A549 treated with CpdA at 1 μM for 4 hours (cell line): ENCODE data around the gene SSUH2. TPM values are rescaled to one million over a fixed set of nuclear protein-coding genes. Genes with fewer than 3 reads are reported as not detected.

Experiments used
- total RNA-seq: library from RNA; stranded (reverse); fragments of 200-300 nt; extraction: Qiagen RNA extraction; gene quantifications from 5 replicates; pipeline ENCODE4 v1.2.3, GENCODE V29; 2022; ENCODE audit warnings: low read depth

The SSUH2 gene, protein sequence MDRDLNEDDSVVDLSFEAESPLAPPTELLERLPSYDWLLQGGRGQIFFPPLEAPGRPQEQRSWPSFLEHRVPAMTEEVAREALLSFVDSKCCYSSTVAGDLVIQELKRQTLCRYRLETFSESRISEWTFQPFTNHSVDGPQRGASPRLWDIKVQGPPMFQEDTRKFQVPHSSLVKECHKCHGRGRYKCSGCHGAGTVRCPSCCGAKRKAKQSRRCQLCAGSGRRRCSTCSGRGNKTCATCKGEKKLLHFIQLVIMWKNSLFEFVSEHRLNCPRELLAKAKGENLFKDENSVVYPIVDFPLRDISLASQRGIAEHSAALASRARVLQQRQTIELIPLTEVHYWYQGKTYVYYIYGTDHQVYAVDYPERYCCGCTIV
- total RNA-seq: 0.57 to 1.2 TPM (median 0.75 TPM) in 5 replicates

DNA sequence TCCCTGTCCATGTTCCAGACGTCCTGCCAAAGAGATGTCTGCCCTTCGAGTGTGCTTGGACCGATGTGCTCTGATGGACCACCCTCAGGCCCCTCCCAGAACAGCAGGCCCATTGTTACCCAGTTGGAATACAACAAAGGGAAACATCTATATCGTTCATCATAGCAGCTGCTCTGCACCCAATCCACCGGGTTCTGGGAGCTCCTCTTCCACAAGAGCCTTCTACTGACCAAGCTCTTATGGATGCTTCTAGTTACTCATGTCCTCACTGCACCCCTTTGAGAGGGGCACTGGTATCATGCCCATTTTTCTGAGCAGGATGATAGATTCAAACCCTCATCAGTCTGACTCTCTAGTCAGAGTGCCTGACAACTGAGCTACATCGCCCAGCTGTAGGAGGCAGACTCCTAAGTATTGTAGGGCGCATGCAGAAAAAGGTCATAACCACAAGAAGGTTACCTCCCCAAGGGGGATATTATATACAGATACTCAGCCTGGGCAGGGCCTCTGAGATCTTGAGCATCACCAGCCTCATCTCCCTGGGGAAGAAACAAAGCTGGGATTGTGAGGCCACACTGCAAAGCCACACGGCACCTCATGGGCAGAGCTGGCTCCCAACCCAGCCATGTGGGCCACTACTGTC, at the start of gene SSUH2:
Gene SSUH2 (minus strand): TSS at position 51 of the 643 bp plus-strand sequence. CDS start 40 bp downstream, at position 11.

Other genes with a start within 250 kb of the SSUH2 start
- 73.2 to 92.8 TPM (median 76.8 TPM) in 5 replicates for gene LMCD1, start 143.0 kb downstream of the SSUH2 start, total RNA-seq
- 0.17 TPM in 1 of 5 replicates, not detected in the others for gene CAV3, start 89.0 kb upstream of the SSUH2 start, total RNA-seq
- 9.0 to 10.9 TPM (median 9.4 TPM) in 5 replicates for gene OXTR, start 124.8 kb upstream of the SSUH2 start, total RNA-seq